Endothelial cell of umbilical vein (primary cell): Measurements from ENCODE around the gene P3H2. TPM values are rescaled to one million over a fixed set of nuclear protein-coding genes. Genes with fewer than 3 reads are reported as not detected.
A peak's percentile ranks its signal among the peaks of the same experiment; 100 is the strongest.

Experiments
- BruUV-seq: library from RNA; stranded (reverse); fragments of 400-500 nt; replicated peaks from 2 replicates; lab custom pipeline; 2021; lab: Mats Ljungman, UMichigan
- CTCF ChIA-PET: fragments of 300-600, 350-600 bp; sonication (Branson Sonifier 250); formaldehyde crosslinking; loops from one replicate; lab custom pipeline; 2021; ENCODE audit warnings: antibody characterized with exemption, inconsistent platforms; lab: Charles Lee
- POLR2A ChIA-PET: fragments of 300-600, 350-600 bp; sonication (Branson Sonifier 250); formaldehyde crosslinking; loops from one replicate; lab custom pipeline; 2021; ENCODE audit warnings: antibody characterized with exemption, inconsistent platforms; lab: Charles Lee
- DNase-seq: peaks from one replicate; pipeline ENCODE4 v3.0.0-alpha.2; 2011; ENCODE audit warnings: low read depth, low spot score
- FAIRE-seq: peaks from 2 replicates; lab custom pipeline; 2011; peaks lifted over from hg19 to GRCh38; lab: Jason Lieb, UNC
- H2AFZ ChIP-seq: 2 replicates; pipeline ENCODE4 v1.6.0; 2012; ENCODE audit warnings: low read depth, low read length, control low read depth, inconsistent platforms
- H3K27ac ChIP-seq: 2 replicates; pipeline ENCODE4 v1.5.1; 2011; ENCODE audit warnings: low read depth, mild to moderate bottlenecking, control low read depth, low read length, moderate library complexity; ENCODE audit not compliant: insufficient read depth
- H3K27me3 ChIP-seq, 2 experiments: 2 replicates each; pipeline versions ENCODE4 v1.6.0 to v1.6.1; 2011; ENCODE audit warnings: low read length in 2 of 2, mixed read lengths in 1 of 2; ENCODE audit not compliant: control insufficient read depth in 2 of 2, insufficient read depth in 2 of 2
- H3K36me3 ChIP-seq, 2 experiments: 2 replicates in 1 of 2; 3 replicates in 1 of 2; pipeline ENCODE4 v1.5.1; 2011; ENCODE audit warnings: low read length in 2 of 2, mild to moderate bottlenecking in 1 of 2, moderate library complexity in 1 of 2; ENCODE audit not compliant: control insufficient read depth in 2 of 2, insufficient read depth in 2 of 2; ENCODE audit errors: extremely low read depth in 1 of 2
- H3K4me1 ChIP-seq: 3 replicates; pipeline ENCODE4 v1.5.1; 2011; ENCODE audit warnings: mild to moderate bottlenecking, low read length; ENCODE audit not compliant: control insufficient read depth, insufficient read depth; ENCODE audit errors: extremely low read depth
- H3K4me2 ChIP-seq: 2 replicates; pipeline ENCODE4 v1.6.1; 2011; ENCODE audit warnings: low read length, control low read depth, mixed read lengths; ENCODE audit not compliant: insufficient read depth
- H3K4me3 ChIP-seq, 3 experiments: fragments of 200-600 bp in 1 of 3; sonication (generic), shearing (Covaris generic) in 1 of 3; replicated peaks in 1 of 3; 2 replicates each; pipeline ENCODE4 v1.5.1; 2011 to 2016; ENCODE audit warnings: control low read depth in 3 of 3, low read length in 3 of 3, mild to moderate bottlenecking in 2 of 3, inconsistent platforms in 1 of 3, low read depth in 1 of 3, moderate library complexity in 1 of 3; ENCODE audit not compliant: insufficient read depth in 1 of 3
- H3K79me2 ChIP-seq: 2 replicates; pipeline ENCODE4 v1.6.0; 2012; ENCODE audit warnings: low read length, inconsistent platforms; ENCODE audit not compliant: control insufficient read depth, insufficient read depth
- H3K9ac ChIP-seq: replicated peaks from 2 replicates; pipeline ENCODE3; 2011; ENCODE audit warnings: low read length, control low read depth; ENCODE audit not compliant: insufficient read depth; ENCODE audit errors: extremely low read depth
- H3K9me1 ChIP-seq: replicated peaks from 3 replicates; pipeline ENCODE4 v1.6.0; 2011; ENCODE audit warnings: mild to moderate bottlenecking, low read length; ENCODE audit not compliant: control insufficient read depth, insufficient read depth; ENCODE audit errors: extremely low read depth
- H3K9me3 ChIP-seq: replicated peaks from 2 replicates; pipeline ENCODE4 v1.5.1; 2012; ENCODE audit warnings: low read length, inconsistent platforms; ENCODE audit not compliant: control insufficient read depth, insufficient read depth
- H4K20me1 ChIP-seq: replicated peaks from 2 replicates; pipeline ENCODE3; 2011; ENCODE audit warnings: mild to moderate bottlenecking, low read length; ENCODE audit not compliant: control insufficient read depth, insufficient read depth; ENCODE audit errors: extremely low read depth
- EZH2 ChIP-seq: IDR thresholded peaks from 2 replicates; pipeline ENCODE4 v1.6.1; 2012; ENCODE audit warnings: borderline replicate concordance, low read depth, mild to moderate bottlenecking, moderate library complexity, low read length, inconsistent platforms; ENCODE audit not compliant: severe bottlenecking
- FOS ChIP-seq: IDR thresholded peaks from 2 replicates; pipeline ENCODE4 v1.6.1; 2011; ENCODE audit warnings: mild to moderate bottlenecking, low read length, moderate library complexity, borderline replicate concordance; ENCODE audit not compliant: insufficient read depth
- GATA2 ChIP-seq: IDR thresholded peaks from 2 replicates; pipeline ENCODE4 v1.7.0; 2011; ENCODE audit warnings: low read depth, mild to moderate bottlenecking, moderate library complexity, mixed read lengths, low read length; ENCODE audit not compliant: insufficient read length, insufficient read depth
- JUN ChIP-seq: IDR thresholded peaks from 2 replicates; pipeline ENCODE4 v1.6.1; 2011; ENCODE audit warnings: borderline replicate concordance, low read depth; ENCODE audit not compliant: insufficient read length, insufficient read depth
- MYC ChIP-seq: IDR thresholded peaks from one replicate; pipeline ENCODE4 v1.6.1; 2011; ENCODE audit warnings: mild to moderate bottlenecking, low read depth, low read length
- POLR2A ChIP-seq: IDR thresholded peaks from 2 replicates; pipeline ENCODE4 v1.6.1; 2012; ENCODE audit warnings: low read depth, mild to moderate bottlenecking, control low read depth, low read length
- POLR2AphosphoS5 ChIP-seq: IDR thresholded peaks from 2 replicates; pipeline ENCODE4 v1.6.1; 2012; ENCODE audit warnings: low read depth, mild to moderate bottlenecking, control low read depth, low read length, moderate library complexity; ENCODE audit not compliant: insufficient read depth
- dilution Hi-C: fragments of 300-500 bp; cut with MboI; formaldehyde crosslinking; loops from one replicate; pipeline ENCODE4 v1.15.0; 2019; ENCODE audit warnings: low sequenced_read_pairs; ENCODE audit not compliant: extremely low pct_ligation_motif_present
- intact Hi-C: fragments of 100-400 bp; cut with micrococcal nuclease; formaldehyde crosslinking; loops from one replicate; pipeline ENCODE4 v1.10.0; 2022
- polyA plus RNA-seq, 4 experiments: library from polyadenylated mRNA; depleted of rRNA in 3 of 4; stranded (reverse) in 3 of 4; unstranded in 1 of 4; fragments of >200 nt; gene quantifications; 2 replicates each; pipeline versions ENCODE4 v1.2.1 to v1.2.3, GENCODE V29; 2011 to 2012; ENCODE audit warnings: missing spikeins in 1 of 4
- total RNA-seq: library from RNA; stranded (reverse); gene quantifications from 2 replicates; pipeline ENCODE4 v1.2.3, GENCODE V29; 2021
- TF ChIP-seq, protein P1 (sequence below), 2 donors: IDR thresholded peaks; 1 replicate in 1 of 2; 2 replicates in 1 of 2; pipeline ENCODE4 v1.5.1; 2011; ENCODE audit warnings: low read length in 2 of 2, mild to moderate bottlenecking in 2 of 2, moderate library complexity in 2 of 2, control low read depth in 1 of 2, inconsistent platforms in 1 of 2, low read depth in 1 of 2; ENCODE audit not compliant: insufficient read depth in 1 of 2; ENCODE audit errors: extremely low read depth in 1 of 2
- TF ChIP-seq, protein P2 (sequence below): IDR thresholded peaks from 2 replicates; pipeline ENCODE4 v1.6.1; 2011; ENCODE audit not compliant: insufficient read depth, insufficient read length

Gene P3H2
- total and polyA plus RNA-seq, 2 donors (not counting 3 experiments of a cell fraction or from before 2014, with no cell fraction given) = 6.6 to 6.8 TPM

DNA sequence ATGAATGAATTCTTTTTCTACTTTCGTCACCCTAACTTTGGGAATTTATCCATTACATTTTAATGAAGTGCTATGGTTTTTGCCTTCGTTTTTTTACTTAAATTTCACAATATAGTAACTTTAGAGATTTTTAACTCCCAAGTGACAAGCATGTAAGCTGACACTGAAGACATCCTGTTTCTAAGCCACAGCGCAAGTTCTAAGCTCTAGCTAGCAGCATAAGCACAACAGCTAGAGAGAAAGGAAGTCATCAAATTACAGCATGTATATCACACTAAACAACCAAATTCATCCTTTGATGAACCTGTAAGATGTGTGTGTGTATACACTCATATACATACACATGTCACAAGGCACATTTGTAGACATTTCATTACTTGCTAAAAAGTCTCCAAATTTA, 119.3 kb downstream of the P3H2 start:
- ChIA-PET CTCF (interaction anchor here (1.4 kb wide), 2 partner anchors 11 to 21 kb away, joined by 4 to 5 read pairs; no protein-coding TSS in a partner anchor), POLR2A (no interaction called here)
- DNase-seq (no peak), FAIRE-seq (no peak)
- Histone ChIP-seq H3K9me1 (no peaks in the 10 kb centered on the region), H3K27me3 (no peaks in the 10 kb centered on the region), H3K4me1 (peaks cover 22% of the 10 kb centered on the region), H3K27ac (no peak overlapping the region), H3K9me3 (no peaks in the 10 kb centered on the region), H3K9ac (no peak overlapping the region), H3K79me2 (no peaks in the 10 kb centered on the region), H2AFZ (no peak overlapping the region), H4K20me1 (no peaks in the 10 kb centered on the region), H3K36me3 (no peaks in the 10 kb centered on the region), H3K4me2 (no peak overlapping the region), H3K4me3 (no peak overlapping the region)
- BruUV-seq = no TSS peak
- TF ChIP-seq FOS (no peak), MYC (no peak), GATA2 (no peak), POLR2AphosphoS5 (no peak)
- intact Hi-C loops (loop anchor here (5.0 kb wide), 2 partner anchors 34 to 314 kb away; no protein-coding TSS in a partner anchor), dilution Hi-C loops (no loop called here)

DNA sequence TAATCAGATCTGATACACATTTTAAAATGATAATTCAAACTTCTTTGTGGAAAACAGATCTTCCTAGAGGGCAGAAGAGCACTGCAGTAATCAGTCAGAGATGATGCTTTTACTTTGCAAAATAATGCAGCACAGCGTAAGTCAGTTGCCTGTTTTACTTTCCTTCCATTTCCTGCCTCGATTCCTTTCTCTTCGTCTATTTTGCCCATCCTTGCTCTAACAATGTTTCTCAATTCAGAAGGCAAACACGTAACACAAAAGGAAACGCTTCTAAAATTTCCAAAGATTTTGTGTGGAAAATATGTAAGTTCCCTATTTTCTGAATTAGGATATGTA, 119.9 kb downstream of the P3H2 start:
- H3K27me3 ChIP-seq = no peaks in the 10 kb centered on the region
- peak overlapping the region; percentile 22 for H2AFZ ChIP-seq
- no peak for DNase-seq
- ChIA-PET POLR2A (no interaction called here), CTCF (interaction anchor here (1.4 kb wide), 2 partner anchors 11 to 20 kb away, joined by 4 to 5 read pairs; no protein-coding TSS in a partner anchor)
- no peak overlapping the region for H3K9ac ChIP-seq
- H4K20me1 ChIP-seq = no peaks in the 10 kb centered on the region
- FAIRE-seq = no peak
- H3K27ac ChIP-seq = no peak overlapping the region
- intact Hi-C loops = loop anchor here (5.0 kb wide), 2 partner anchors 34 to 314 kb away; no protein-coding TSS in a partner anchor
- no peak overlapping the region for H3K4me3 ChIP-seq
- peaks cover 22% of the 10 kb centered on the region for H3K4me1 ChIP-seq
- no peaks in the 10 kb centered on the region for H3K9me3 ChIP-seq
- H3K4me2 ChIP-seq = no peak overlapping the region
- H3K9me1 ChIP-seq = no peaks in the 10 kb centered on the region
- no peaks in the 10 kb centered on the region for H3K79me2 ChIP-seq
- BruUV-seq = no TSS peak
- H3K36me3 ChIP-seq = no peaks in the 10 kb centered on the region
- dilution Hi-C loops = no loop called here
- no peak for TF ChIP-seq EZH2
- TF ChIP-seq POLR2A = no peak
- no peak for TF ChIP-seq POLR2AphosphoS5
- no peak for TF ChIP-seq FOS
- TF ChIP-seq, protein P1, sequence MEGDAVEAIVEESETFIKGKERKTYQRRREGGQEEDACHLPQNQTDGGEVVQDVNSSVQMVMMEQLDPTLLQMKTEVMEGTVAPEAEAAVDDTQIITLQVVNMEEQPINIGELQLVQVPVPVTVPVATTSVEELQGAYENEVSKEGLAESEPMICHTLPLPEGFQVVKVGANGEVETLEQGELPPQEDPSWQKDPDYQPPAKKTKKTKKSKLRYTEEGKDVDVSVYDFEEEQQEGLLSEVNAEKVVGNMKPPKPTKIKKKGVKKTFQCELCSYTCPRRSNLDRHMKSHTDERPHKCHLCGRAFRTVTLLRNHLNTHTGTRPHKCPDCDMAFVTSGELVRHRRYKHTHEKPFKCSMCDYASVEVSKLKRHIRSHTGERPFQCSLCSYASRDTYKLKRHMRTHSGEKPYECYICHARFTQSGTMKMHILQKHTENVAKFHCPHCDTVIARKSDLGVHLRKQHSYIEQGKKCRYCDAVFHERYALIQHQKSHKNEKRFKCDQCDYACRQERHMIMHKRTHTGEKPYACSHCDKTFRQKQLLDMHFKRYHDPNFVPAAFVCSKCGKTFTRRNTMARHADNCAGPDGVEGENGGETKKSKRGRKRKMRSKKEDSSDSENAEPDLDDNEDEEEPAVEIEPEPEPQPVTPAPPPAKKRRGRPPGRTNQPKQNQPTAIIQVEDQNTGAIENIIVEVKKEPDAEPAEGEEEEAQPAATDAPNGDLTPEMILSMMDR (IDR thresholded peaks at IDR 0.05; ENCODE audit: extremely low read depth in 1 of 2, insufficient read depth in 1 of 2, low read depth in 1 of 2, low read length in 2 of 2) = no peak
- no peak for TF ChIP-seq MYC
- no peak for TF ChIP-seq JUN
- no peak for TF ChIP-seq GATA2
- TF ChIP-seq, protein P2, sequence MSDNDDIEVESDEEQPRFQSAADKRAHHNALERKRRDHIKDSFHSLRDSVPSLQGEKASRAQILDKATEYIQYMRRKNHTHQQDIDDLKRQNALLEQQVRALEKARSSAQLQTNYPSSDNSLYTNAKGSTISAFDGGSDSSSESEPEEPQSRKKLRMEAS = no peak
